ENCODE measurements around the gene PHYKPL.

- TF ChIP-seq POLR2A (IDR thresholded peaks at IDR 0.05) (no peak), CTCF (IDR thresholded peaks at IDR 0.05 in 4 of 5, conservative IDR thresholded peaks at IDR 0.05 in 1 of 5) (no peak)
Observed at GRCh38 chr5:178165581-178165980, 67.0 kb downstream of the PHYKPL start.

Measured in gastrocnemius medialis (tissue), 4 donors.